ENCODE data around the gene RPP30. TPM values are rescaled to one million over a fixed set of nuclear protein-coding genes. Genes with fewer than 3 reads are reported as not detected.
"Not testable (repeated sequence)": the region's sequence is repeated elsewhere in the genome, so short reads cannot be mapped to it uniquely, and the experiment has no call there.

The RPP30 gene
- total RNA-seq, 3 donors from 2014 or later = 31.8 to 48.7 (median 40.3) TPM

GRCh38 chr10:90866050-90866598, 5.7 kb upstream of the RPP30 start:
- H3K4me1 ChIP-seq = no peaks in the 10 kb centered on the region
- no peak overlapping the region for H3K27ac ChIP-seq
- H3K27me3 ChIP-seq = peaks cover 0 to 5% of the 10 kb centered on the region in 2 donors
- no peaks in the 10 kb centered on the region for H3K36me3 ChIP-seq
- no peak overlapping the region for H3K4me3 ChIP-seq
- DNase-seq (ENCODE audit: low spot score in 2 of 2) = no peak
- H3K9me3 ChIP-seq = no peaks in the 10 kb centered on the region
- intact Hi-C loops (cut with DNase I; ENCODE audit: low total_unique reads) = no loop called here
- TF ChIP-seq POLR2A (IDR thresholded peaks at IDR 0.05) (no peak), POLR2AphosphoS5 (IDR thresholded peaks at IDR 0.05) (no peak), CTCF (IDR thresholded peaks at IDR 0.05) (no peak)

- intact Hi-C loops (cut with DNase I; ENCODE audit: low total_unique reads) = no loop called here
- peak overlapping the region; percentile 72 to 79 for H3K27ac ChIP-seq
Observed at GRCh38 chr10:90871279-90871765, 452 bp upstream of the RPP30 start.

GRCh38 chr10:90872648-90873020, 860 bp downstream of the RPP30 start:
- H3K4me1 ChIP-seq = peaks cover 0 to 4% of the 10 kb centered on the region in 2 donors
- no peaks in the 10 kb centered on the region for H3K36me3 ChIP-seq
- H3K27me3 ChIP-seq = no peaks in the 10 kb centered on the region
- intact Hi-C loops (cut with DNase I; ENCODE audit: low total_unique reads) = no loop called here
- DNase-seq (ENCODE audit: low spot score in 2 of 2) = no peak
- H3K4me3 ChIP-seq = peak overlapping the region; percentile 73 to 78 (median 77)
- no peaks in the 10 kb centered on the region for H3K9me3 ChIP-seq
- no peak overlapping the region for H3K27ac ChIP-seq
- TF ChIP-seq POLR2A (IDR thresholded peaks at IDR 0.05) (no peak), CTCF (IDR thresholded peaks at IDR 0.05) (no peak), POLR2AphosphoS5 (IDR thresholded peaks at IDR 0.05) (no peak)

More at GRCh38 chr10:90871279-90871765, 452 bp upstream of the RPP30 start:
- peaks cover 0 to 4% of the 10 kb centered on the region in 2 donors for H3K4me1 ChIP-seq
- H3K36me3 ChIP-seq = no peaks in the 10 kb centered on the region
- H3K27me3 ChIP-seq = no peaks in the 10 kb centered on the region
- TF ChIP-seq POLR2A (IDR thresholded peaks at IDR 0.05) = no peak
- TF ChIP-seq POLR2AphosphoS5 (IDR thresholded peaks at IDR 0.05) = no peak
- peak in 1 of 3 donors; percentile 13 for TF ChIP-seq CTCF (IDR thresholded peaks at IDR 0.05)
- no peaks in the 10 kb centered on the region for H3K9me3 ChIP-seq
- H3K4me3 ChIP-seq = peak overlapping the region; percentile 73 to 78 (median 77)
- DNase-seq (ENCODE audit: low spot score in 2 of 2) = no peak

GRCh38 chr10:90879062-90879461, 7.3 kb downstream of the RPP30 start:
- H3K27me3 ChIP-seq = no peaks in the 10 kb centered on the region
- no peak overlapping the region for H3K27ac ChIP-seq
- no peak for DNase-seq (ENCODE audit: low spot score in 2 of 2)
- intact Hi-C loops (cut with DNase I; ENCODE audit: low total_unique reads) = no loop called here
- no peaks in the 10 kb centered on the region for H3K36me3 ChIP-seq
- TF ChIP-seq POLR2AphosphoS5 (IDR thresholded peaks at IDR 0.05) = no peak
- TF ChIP-seq POLR2A (IDR thresholded peaks at IDR 0.05) = no peak
- TF ChIP-seq CTCF (IDR thresholded peaks at IDR 0.05) = no peak
- no peaks in the 10 kb centered on the region for H3K9me3 ChIP-seq
- H3K4me3 ChIP-seq = no peak overlapping the region
- H3K4me1 ChIP-seq = no peaks in the 10 kb centered on the region

- H3K9me3 ChIP-seq; H3K36me3 ChIP-seq; H3K4me3 ChIP-seq; H3K27ac ChIP-seq; H3K4me1 ChIP-seq; H3K27me3 ChIP-seq; DNase-seq (ENCODE audit: low spot score in 2 of 2); intact Hi-C loops (cut with DNase I; ENCODE audit: low total_unique reads): not testable (repeated sequence)
- TF ChIP-seq CTCF (IDR thresholded peaks at IDR 0.05) = peak in 2 of 3 donors; percentile 30 to 52
Observed at GRCh38 chr10:90880059-90880719, 8.4 kb downstream of the RPP30 start.
